NK-92 treated with Interleukin-12 subunit alpha and Interleukin-12 subunit beta, amount 100 ng/mL, for 24 hours (cell line): ENCODE measurements around the gene AP3M1.
"Not testable (repeated sequence)": the region's sequence is repeated elsewhere in the genome, so short reads cannot be mapped to it uniquely, and the experiment has no call there.

Source experiments
- DNase-seq: peaks from one replicate; lab custom pipeline; 2025; lab: John Stamatoyannopoulos, UW

Gene AP3M1

GRCh38 chr10:74163319-74164068 lies 12.9 kb upstream of the AP3M1 start:
- no peak for DNase-seq

- no peak for DNase-seq
Observed at GRCh38 chr10:74160013-74160412, 9.4 kb upstream of the AP3M1 start.

- no peak for DNase-seq
Observed at GRCh38 chr10:74156919-74157289, 6.3 kb upstream of the AP3M1 start.

- no peak for DNase-seq
Observed at GRCh38 chr10:74153676-74154075, 3.0 kb upstream of the AP3M1 start.

- DNase-seq = no peak
Observed at GRCh38 chr10:74153123-74153522, 2.5 kb upstream of the AP3M1 start.

GRCh38 chr10:74151879-74152722 lies 1.5 kb upstream of the AP3M1 start:
- DNase-seq = no peak

- peak; percentile 96 for DNase-seq
Observed at GRCh38 chr10:74150990-74151878, 606 bp upstream of the AP3M1 start, which contains the start of gene ADK. Gene ADK (plus strand): TSS chr10:74151221. CDS start chr10:74151279, 58 bp downstream.

- DNase-seq = not testable (repeated sequence)
Observed at GRCh38 chr10:74146980-74147379, 3.6 kb downstream of the AP3M1 start.

- DNase-seq = no peak
Observed at GRCh38 chr10:74145133-74145532, 5.5 kb downstream of the AP3M1 start.

GRCh38 chr10:74140553-74140952 lies 10.1 kb downstream of the AP3M1 start:
- DNase-seq = no peak

- DNase-seq = no peak
Observed at GRCh38 chr10:74139981-74140380, 10.6 kb downstream of the AP3M1 start.

GRCh38 chr10:74138596-74138995 lies 12.0 kb downstream of the AP3M1 start:
- DNase-seq = not testable (repeated sequence)

GRCh38 chr10:74137992-74138391 lies 12.6 kb downstream of the AP3M1 start:
- no peak for DNase-seq

GRCh38 chr10:74135452-74135851 lies 15.2 kb downstream of the AP3M1 start:
- DNase-seq = no peak

- DNase-seq = no peak
Observed at GRCh38 chr10:74133923-74134820, 16.5 kb downstream of the AP3M1 start.

- DNase-seq = no peak
Observed at GRCh38 chr10:74123081-74123480, 27.5 kb downstream of the AP3M1 start.

GRCh38 chr10:74122060-74122459 lies 28.6 kb downstream of the AP3M1 start:
- no peak for DNase-seq

- DNase-seq = no peak
Observed at GRCh38 chr10:74121368-74121767, 29.3 kb downstream of the AP3M1 start.

GRCh38 chr10:74120911-74121310 lies 29.7 kb downstream of the AP3M1 start:
- no peak for DNase-seq

GRCh38 chr10:74118804-74119203 lies 31.8 kb downstream of the AP3M1 start:
- DNase-seq = no peak

GRCh38 chr10:74117738-74118137 lies 32.9 kb downstream of the AP3M1 start:
- no peak for DNase-seq
